NCI-H2081 treated with DMSO at 0.1 percent for 48 hours (cell line): Measurements from ENCODE around the gene FIG4.
A peak's percentile ranks its signal among the peaks of the same experiment; 100 is the strongest.
"Not testable (repeated sequence)": the region's sequence is repeated elsewhere in the genome, so short reads cannot be mapped to it uniquely, and the experiment has no call there.

ENCODE experiments used
- DNase-seq: peaks from one replicate; lab custom pipeline; 2025; lab: John Stamatoyannopoulos, UW

Gene FIG4

DNA sequence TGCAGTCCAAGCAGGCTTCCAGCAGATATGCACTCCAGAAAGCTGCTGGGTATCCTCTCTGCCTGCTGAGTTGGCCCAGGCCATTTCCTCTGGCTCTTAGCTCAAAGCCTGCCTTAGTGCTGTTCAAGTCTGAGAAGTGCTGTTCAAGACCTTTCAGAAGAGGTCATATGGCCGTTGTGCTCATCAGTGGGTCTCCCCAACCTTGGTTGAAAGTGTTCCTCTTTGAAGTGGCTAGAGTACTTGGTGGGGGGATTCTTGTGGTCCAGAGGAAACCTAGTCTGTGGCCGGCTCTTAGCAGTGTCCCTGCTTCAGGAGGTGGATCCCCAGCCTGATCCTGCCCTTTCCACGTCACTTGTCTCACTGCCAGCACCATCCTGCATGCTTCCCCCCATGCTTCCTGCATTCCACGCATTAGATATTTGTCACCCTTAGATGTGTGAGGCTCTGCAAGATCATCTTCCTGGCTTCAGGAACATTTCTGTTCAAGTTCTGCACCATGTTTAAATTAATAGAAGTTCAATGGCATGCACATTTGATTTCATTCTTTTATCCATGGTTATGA, 105.0 kb downstream of the FIG4 start:
- no peak for DNase-seq

DNA sequence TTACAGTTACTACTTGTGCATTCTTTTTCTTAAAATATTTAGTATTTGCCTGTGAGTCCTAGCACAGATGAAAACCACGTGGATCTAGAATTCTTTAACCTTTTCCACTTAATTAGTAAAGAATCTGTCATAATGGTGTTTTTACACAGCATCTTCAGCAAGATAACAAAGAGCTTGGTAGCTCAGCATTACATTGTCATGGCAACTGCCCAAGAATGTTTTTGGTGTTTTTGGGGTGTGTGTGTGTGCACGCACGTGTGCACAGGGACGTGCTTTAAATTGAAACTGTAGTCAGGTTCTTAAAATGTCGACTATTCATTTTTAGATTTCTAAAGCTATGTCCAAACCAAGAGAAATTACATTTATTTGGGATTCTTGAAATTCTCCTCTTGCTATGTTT, 108.0 kb downstream of the FIG4 start:
- no peak for DNase-seq

DNA sequence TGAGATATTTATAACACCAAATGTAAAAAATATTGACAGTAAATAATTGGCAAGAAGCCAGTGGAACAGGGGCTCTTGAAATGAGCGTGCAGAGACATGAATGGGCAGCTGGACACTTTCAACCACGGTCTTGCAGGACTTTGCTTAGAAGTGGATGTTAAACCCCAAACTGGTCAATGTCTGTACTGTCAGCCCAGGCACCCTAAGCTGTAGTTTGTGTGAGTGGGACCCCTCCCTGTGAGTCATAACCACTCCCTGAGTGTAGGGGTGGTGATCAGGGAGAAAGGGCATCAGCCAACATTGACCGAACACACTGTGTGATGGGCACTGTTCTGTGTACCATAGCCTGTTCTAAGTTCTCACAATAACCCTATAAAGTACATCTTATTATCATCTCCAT, 108.6 kb downstream of the FIG4 start:
- DNase-seq: no peak

DNA sequence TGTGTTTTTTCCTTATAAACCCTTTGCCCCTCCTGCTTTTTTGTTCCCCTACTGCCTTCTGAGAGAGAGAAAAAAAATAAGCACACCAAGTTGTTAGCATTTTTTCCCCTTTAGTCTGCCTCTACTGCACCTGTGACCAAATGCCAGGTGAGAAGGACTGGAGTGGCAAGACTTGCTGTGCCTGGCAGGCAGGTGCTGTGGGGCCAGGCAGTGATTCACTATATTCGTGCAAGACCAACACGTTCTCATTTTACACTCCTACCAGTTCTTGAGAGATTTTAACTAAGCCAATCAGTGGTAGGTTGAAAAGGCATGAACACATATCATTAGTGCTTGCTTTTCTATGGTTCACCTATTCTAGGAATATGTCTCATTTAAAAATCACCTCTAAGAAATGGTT, 109.7 kb downstream of the FIG4 start:
- no peak for DNase-seq

DNA sequence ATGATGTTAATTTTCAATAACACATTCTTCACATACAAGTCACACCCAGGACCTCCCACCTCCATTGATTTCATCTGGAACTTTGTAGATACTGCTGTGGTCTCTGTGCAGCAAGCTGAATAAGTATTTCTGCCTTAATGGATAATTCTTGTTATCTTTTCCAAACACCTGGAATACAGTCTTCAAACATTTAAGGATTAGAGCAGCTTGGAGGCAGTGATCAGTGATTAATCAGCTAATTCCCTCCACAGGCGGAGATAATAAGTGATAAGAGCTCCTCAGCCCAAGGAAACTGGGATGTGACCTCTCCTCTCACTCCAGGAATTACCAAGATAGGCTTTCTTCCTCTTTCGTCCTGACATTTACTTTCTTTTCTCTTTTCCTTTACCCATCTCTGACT, 110.7 kb downstream of the FIG4 start:
- DNase-seq: no peak

DNA sequence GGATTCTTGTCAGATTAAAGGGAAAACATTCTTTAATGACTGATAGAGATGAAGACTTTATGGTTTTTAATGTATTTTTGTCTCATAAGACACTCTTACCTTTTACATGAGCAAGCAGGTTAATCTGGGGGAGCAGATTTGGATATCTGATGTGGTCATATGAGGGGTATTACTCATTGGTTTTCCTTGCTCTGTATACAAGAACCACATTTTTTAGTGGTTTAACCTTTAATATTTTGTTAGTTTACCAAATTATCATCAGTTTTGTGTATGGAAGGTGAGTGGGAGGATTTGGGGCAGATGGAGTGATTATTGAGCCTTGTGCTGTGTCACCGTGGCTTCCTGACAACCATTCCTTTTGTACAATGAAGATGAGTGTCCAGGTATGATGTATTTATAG, 112.9 kb downstream of the FIG4 start:
- no peak for DNase-seq

DNA sequence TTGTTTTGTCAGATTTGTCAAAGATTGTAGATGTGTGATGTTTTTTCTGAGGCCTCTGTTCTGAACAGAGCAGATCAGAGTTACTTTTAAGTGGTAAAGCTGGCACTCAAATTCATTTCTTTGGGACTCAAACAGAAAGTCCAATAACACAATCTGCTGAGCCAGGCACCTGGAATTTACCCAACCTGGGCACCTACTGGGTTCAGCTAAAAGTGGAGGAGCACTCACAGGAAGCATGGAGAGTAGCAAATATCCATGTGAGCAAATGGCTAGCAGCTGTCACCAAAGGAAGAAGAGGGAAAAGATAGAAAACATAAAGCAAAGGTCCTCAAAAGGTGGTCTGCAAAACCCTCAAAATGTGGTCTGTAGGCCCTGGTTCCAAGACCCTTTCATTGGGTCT, 116.8 kb downstream of the FIG4 start:
- DNase-seq: no peak

DNA sequence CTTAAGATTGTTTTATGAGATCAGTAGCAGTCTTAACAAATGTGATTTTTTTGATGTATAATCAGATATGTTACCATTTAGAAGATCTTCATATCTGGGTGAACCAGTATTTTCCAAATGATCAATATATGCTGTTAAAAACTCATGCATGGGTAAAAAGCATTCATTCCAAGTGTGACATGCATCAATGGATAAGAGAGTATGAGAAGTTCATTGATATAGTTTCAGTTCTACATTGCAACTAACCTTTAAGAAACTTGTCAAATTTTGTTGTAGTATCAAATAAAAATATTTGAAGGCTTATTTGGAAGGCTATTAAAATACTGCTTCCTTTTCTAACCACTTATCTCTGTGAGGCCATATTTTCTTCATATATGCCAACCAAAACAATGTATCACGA, 117.7 kb downstream of the FIG4 start:
- no peak for DNase-seq

DNA sequence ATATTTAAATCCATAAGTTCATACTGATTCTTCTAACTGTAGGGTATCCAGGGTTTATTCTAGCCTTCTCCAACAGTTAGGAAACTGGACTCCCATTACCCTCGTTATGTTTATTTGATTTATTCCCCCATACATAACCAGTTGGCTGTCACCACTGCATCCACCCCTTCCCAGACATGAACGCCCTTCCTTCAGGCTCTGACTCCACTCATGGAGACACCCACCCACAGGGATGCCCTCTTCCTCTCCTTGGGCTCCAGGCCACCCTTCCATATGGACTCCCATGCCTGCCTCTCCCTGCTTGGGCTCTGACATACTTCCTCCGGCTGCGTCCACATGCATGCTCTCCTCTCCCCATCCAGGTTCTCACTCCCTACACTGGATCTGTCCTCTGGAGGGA, 124.0 kb downstream of the FIG4 start:
- no peak for DNase-seq

DNA sequence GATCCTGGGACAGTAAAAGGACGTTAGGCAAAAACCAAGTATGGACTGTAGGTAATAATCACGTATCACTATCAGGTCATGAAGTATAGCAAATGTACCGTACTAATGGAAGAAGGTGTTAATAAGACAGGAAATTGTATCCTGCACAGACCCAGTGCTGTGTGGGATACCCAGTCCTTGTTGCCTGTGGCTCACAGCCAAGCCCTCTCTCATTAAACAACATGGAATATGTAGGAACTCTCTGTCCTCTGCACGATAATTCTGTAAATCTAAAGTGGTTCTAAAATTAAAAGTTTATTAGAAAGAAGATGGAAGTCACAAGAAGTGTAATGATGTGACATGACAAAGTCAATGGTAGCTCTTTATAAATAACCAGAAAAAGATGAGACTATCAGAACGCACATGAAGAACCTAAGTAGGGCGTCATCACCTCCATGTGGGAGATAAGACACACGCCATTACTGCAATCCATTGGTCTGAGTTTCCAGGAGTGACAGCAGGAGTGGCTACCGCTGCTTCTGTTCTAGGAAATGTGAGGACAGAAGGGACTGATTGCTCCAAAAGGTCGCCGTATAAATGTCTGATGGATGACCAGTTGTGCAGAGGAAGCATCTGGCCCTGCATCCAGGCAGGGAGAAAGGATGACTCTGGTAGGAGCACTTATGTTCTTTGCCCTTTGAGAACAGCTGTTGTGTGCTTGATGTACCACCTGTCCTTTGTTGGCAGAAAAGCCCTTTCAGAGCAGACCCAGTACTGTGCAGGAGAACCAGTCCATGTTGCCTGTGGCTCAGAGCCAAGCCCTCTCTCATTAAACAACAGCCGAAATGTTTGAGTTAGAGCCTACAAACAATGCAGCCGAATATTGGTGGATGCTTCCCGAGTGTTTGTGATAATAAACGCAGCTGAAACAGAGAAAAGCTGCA, 125.6 kb downstream of the FIG4 start:
- DNase-seq: peak; percentile 94

DNA sequence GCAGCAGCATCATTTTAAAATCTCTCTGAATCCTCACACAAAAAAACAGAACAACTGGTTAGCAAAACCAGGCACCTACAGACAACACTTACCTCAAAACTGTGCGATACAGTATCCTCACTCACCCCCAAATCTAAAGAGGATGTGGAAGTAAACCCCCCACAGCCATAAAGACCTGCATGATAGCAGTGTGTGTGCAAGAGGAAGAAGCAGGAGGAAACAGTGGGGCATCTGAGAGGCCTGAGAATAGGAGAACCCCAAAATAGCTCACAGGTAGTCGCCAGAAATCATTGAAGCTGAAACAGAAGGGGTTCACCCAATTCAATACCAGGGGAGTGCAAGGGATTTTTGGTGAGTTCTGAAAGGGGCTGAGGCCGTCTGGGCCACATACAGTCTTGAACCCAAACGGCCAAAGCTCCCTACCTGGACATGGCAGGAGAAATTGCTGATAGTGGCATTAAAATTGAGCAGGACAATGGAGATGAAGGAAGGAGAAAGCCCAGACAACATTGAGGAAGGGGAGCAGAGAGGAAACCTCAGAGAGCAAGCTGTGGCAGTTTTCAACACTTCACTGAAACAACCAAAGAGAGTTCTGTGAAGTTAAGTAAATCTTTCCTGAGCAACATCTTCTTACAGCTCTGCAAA, 129.7 kb downstream of the FIG4 start:
- DNase-seq: no peak

DNA sequence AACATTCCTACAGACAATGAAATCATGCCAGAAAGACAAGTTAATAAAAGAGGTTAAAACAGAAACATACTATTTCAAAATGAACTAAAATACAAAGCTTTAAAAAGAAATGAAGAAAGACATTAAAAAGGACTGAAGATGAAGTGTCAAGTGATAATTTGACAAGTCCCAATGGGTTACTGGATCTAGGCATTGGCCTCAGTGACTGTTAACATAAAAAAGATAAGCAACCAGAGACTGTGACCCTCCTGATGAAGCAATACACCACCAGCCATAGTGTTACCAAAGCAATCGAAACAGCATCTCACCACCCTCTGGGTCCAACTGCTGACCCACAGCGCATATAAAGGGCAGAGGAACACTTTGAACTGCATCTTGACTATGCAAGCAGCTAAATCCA, 130.3 kb downstream of the FIG4 start:
- no peak for DNase-seq

DNA sequence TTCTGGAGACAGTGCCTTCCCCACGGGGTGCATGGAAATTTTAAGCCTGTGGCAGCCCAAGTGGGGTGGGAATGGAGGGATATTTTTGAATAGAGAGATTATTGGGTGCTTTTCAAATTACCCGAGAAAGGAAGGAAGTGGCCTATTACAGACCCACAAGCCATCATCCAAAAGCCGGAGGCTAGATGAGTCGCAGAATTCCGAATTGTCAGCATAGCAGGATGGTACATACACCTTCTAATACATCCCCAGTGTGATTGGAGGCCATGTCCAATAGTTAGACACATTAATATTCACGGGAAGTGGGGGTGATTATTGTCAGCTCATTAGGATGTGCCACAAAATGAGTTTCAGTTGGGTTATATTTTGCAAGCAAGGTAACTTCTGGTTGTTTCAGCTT, 133.0 kb downstream of the FIG4 start:
- no peak for DNase-seq

DNA sequence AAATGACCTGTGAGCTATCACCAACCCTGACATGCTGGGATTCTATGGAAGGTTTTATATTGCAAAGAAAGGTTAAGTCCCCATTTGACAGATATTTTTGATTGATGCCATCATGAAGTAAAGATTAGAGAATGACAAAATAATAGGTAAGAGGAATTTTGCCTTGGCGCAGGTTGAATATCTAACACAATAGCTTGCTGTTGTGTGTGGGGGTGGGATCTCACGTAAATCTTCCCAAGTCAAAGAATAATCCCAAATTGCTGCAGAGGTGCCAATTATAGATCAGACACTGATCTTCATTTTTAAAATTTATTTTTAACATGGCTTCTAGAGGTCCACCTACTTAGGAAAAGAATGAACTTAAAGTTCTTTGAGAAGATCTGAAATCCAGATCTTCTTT, 135.5 kb downstream of the FIG4 start:
- DNase-seq: no peak

DNA sequence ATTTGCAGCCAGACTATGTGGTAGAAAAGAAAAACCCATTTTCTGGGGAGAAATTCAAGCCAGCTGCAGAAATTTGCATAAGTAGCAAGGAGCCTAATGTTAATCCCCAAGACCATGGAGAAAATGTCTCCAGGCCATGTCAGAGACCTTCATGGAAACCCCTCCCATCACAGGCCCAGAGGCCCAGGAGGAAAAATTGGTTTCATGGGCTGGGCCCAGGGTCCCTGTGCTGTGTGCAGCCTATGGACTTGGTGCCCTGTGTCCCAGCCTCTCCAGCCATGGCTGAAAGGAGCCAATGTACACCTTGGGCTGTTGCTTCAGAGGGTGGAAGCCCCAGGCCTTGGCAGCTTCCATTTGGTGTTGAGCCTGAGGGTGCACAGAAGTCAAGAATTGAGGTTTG, 140.3 kb downstream of the FIG4 start:
- not testable (repeated sequence) for DNase-seq

DNA sequence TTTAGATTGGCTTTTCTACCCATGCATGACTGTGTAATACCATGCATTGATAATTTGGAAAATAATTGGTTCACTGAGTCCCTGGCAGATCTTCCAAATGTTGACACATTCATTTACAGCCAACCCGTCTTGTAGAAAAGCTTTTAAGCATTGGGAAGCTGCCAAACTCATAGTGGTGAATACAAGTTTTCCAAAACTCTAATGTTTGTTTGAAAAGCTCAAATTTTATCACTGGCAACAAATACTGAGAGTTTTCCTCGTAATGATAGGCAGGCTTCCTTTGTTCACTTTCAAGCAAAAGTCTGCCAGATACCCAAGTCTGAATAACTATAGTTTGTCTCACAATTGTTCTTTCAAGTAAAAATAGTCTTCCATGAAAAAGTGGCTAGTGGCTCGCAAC, 143.0 kb downstream of the FIG4 start:
- no peak for DNase-seq

DNA sequence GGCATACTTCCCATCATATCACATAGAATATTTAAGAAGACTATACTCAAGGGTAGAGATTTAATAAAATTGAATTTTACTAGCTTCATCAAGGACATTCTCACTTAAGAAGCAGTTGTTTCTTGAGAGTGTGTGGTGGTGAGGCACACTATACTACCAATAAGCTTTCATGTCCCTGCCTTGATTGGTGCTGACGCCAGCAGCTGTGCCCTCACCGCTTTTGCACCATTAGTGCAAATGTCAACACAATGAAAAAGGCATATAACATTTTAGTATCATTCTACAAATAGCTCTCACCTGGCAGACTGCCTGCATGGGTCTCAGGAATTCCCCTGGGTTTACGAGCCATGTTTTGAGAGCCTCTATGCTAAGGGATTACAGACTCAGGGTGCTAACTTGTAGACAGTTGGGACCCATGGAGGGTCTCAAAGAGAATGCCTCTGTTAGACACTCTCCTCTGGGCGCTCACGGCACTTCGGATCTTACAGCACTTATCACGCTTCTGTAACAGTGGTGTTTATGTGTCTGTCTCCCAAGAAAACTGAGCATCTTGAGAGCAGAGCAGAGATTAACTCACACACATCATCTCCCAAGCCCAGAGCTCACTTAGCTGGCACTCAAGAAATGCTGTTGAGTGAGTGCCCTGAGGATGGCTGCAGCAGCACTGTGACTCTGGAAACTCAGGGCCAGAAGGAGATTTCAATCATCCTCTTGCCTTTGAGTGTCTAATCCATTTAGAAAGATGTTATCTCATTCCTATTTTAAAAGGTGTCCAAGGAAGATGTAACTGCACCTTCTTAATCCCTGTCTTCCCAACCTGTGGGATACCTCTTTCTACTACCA, 143.7 kb downstream of the FIG4 start:
- DNase-seq: peak; percentile 53

DNA sequence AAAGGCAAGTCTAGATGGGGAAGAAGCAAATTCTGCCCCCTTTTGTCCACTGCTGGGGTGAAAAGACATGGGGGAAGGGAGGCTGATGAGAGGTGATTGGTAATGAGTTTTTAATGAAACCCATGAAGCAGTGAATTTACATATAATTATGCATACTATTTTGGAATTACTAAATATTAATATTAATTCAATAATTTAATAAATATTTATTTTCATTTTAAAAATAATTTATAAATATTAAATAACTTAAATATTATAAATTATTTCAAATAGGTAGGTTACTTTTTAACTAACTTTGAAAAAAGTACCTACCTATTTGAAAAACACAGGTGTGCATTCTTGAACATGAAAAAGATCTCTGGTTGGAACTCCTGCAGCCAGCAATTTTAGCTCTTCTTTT, 148.9 kb downstream of the FIG4 start:
- no peak for DNase-seq

DNA sequence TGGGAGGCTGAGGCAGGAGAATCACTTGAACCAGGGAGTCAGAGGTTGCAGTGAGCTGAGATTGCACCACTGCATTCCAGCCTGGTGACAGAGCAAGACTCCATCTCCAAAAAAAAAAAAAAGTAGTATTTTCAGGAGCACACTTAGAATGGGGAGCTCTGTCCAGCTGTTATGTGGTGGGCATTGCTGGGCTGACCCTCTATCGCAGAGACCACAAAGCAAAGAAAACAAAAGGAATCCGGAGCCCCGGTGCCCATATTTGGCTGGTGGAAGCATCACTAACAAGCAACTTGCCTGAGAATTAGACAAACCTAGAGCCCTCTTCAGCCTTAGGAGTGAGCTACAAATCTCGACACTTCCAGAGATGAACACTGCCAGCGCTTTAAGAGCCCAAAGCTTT, 149.7 kb downstream of the FIG4 start:
- DNase-seq: no peak

DNA sequence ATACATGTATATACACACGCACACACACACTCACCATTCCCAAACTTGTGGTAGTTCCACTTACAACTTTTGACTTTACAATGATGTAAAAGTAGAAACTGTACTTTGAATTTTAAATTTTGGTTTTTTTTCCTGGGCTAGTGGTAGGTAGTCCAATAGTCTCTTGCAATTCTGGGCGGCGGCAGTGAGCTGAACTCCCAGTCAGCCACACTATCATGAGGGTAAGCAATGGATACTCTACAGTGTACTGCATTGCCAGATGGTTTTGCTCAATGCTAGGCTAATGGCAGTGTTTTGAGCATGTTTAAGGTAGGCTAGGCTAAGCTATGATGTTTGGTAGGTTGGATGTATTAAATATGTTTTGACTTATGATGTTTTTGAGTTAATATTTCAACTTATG, 150.8 kb downstream of the FIG4 start:
- DNase-seq: no peak

DNA sequence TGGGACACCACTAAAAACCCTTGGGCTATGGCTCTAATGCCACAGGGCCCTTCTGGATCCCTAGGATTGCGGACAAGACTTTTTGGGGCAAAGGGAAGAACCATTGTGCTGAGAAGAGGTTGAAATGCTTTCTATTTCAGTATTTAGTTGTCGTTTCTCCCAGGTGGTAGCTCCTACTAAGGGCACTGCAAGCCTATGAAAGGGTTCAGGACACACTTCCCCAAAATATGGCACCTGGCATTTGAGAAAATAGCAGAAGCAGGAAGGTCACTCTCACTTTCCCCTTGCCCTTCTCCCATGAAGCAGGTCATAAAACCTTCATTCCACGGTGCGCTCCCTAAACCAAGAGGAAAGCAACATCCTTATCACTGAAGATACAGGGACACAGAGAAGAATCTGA, 161.6 kb downstream of the FIG4 start:
- DNase-seq: no peak

DNA sequence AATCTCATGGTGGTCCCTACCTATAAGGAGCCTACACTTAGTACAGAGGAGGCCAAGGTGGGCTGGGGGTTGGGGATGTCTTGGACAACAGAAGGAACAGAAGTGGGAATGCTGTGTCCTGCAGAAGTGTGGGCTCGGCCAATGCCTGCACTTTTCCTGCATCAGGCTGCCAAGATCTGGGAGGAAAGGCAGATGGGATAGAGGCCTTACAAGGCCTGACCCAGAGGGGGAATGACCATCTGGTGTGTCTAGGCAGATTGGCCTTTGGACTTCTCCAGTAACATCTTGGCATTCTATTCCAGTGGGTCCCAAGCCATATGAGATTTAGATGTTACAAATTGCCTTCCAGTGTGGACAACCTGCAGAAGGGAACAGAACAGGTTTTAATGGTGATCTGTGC, 162.3 kb downstream of the FIG4 start:
- no peak for DNase-seq
